Activated CD8-positive, alpha-beta memory T cell treated with anti-CD3 and anti-CD28 coated beads for 4 hours (primary cell): ENCODE results near the gene RASGEF1B.
A peak's percentile ranks its signal among the peaks of the same experiment; 100 is the strongest.
"Not testable (repeated sequence)": the region's sequence is repeated elsewhere in the genome, so short reads cannot be mapped to it uniquely, and the experiment has no call there.

ENCODE experiments used
- DNase-seq, 2 donors: peaks; one replicate each; pipeline ENCODE4 v3.0.0-alpha.2; 2020; ENCODE audit warnings: low read depth in 2 of 2

Gene RASGEF1B

GRCh38 chr4:81498046-81498445 lies 26.3 kb upstream of the RASGEF1B start:
- DNase-seq = no peak

GRCh38 chr4:81495345-81495744 lies 23.6 kb upstream of the RASGEF1B start:
- DNase-seq = no peak

DNA sequence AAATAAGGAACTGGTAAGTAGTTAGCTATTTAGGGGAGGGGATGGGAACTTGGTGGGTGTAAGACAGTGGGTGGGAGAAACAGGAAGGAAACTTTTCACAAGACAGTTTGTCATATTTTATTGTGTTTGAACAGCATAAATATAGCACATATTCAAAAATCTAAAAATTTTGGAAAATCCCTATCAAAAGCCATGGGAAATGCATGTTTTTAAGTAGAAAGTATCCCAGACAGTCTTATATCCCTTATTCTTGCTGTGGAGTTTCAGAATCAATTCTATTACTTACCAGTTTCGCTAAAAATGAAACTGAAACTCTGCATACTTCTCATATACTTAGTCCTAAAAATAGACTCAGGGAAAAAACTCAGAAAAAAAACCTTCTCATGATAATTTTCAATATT lies 22.3 kb upstream of the RASGEF1B start:
- no peak for DNase-seq

DNA sequence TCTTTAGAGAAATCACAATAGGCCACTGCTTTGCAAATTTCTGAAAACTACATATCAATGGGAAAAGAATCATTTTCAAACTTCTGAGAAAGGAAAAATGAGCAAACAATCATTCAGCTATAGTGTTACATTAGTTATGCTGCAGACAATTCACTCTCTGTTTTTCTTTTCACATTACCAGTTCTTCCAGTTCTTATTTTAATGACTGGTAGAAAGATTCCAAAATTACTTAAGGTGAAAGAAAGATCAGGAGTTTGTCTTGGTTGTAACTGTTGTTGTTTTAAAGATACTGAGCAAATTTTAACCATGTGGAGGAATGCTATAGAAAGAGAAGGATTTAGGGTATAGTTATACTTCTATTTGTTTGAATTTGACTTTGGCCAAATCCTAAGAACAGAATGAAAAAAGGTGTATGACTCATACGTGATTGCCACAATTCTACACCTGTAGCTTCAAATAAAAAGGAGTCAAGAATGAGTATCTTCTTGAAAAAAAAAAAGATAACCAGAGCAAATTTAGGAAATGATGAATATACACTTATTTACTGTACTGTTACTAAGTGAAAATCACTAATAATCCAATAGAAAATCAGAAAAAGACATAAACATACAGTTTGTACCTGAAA lies 21.0 kb upstream of the RASGEF1B start:
- DNase-seq = no peak

DNA sequence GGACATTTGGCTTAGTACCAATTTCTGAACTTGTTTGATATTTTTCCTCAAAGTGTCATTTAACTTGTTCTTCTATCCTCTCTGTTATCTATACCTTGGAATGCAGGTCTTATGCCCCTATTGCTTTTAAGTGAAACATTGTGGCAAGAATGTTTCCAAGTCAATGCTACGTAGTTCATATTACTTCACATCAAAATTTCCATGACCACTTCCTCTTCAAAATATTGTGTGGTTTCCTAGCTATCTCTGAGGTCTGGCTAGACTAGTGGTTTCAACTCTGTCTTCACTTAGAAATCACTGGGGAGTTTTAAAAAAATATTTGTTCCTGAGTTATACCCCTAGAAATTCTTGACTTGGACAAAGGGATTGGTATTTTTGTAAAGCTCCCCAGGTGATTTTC lies 20.2 kb upstream of the RASGEF1B start:
- no peak for DNase-seq

- no peak for DNase-seq
Observed at GRCh38 chr4:81490403-81491160, 18.9 kb upstream of the RASGEF1B start.

DNA sequence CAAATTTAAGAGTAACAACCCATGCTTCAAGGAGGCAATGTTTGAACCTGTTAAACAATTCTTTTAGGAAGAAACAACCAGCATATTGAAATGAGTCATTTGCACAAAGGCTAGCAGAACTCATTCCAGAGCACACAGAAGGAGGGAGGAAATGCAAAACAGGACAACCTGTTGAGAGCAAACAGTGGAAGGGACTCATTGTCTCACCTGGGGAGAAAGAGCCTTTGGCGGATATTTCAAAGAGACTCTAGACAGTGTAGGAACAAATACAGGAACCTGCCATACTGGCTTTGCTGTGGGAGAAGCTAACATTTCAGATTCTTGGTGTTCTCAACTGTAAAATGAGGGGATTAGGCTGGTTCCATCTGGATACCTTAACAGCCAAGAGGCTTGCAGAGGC lies 14.8 kb upstream of the RASGEF1B start:
- no peak for DNase-seq

DNA sequence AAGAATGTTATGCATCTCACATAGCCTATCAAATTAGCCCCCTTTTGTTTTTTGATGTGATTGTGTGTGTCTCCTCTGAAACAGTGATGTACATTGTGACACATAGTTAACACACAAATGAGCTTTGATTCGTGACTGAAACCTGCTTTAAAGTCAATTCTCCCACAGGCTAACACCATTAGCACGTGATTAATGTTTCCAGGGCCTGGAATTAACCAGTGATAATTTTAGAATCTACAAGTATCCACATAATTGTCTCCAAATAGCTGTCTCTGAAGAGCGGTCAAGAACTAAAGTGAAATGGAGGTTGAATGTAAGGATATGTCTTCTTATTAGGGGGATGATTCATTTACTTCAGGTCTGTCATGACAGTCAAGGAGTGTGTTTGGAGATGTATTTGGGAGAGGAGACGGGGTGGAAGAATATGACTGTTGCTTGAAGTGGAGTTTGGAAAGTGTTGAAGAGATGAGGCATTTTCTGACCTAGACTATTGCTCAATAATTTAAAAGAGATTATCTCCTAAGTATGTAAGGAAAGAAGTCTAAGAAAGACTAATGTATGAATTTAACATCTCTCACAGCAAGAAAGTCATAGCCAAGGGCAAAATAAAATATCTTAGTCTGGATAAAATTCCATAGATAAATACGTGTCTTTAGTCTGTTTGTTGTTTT lies 13.7 kb upstream of the RASGEF1B start:
- no peak for DNase-seq

DNA sequence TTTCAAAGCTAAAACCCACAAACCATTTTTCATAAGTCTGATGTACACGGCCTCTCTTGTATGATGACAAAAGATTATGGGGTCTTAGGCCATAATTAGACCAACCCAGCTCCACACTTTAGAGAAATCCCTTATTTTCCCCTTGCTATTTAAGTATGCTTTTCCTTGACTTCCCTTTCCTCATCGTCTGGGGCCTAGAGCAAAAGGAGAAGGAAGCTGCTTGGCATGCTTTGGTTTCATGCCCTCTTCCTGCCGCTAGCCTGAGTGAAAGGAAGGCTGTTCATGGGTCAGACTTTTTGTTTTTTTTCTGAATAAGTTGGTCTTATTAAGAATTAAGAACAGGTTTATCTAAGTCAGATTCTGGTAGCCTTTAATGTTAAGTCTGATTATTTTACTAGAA lies 10.6 kb upstream of the RASGEF1B start:
- DNase-seq = no peak

GRCh38 chr4:81481151-81481550 lies 9.4 kb upstream of the RASGEF1B start:
- no peak for DNase-seq

DNA sequence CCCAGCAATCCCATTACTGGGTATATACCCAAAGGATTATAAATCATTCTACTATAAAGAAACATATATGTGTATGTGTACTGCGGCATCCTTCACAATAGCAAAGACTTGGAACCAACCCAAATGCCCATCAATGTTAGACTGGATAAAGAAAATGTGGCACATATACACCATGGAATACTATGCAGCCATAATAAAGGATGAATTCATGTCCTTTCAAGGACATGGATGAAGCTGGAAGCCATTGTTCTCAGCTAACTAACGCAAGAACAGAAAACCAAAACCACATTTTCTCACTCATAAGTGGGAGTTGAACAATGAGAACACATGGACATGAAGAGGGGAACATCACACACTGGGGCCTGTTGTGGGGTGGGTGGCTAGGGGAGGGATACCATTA lies 7.9 kb upstream of the RASGEF1B start:
- not testable (repeated sequence) for DNase-seq

GRCh38 chr4:81473331-81474265 lies 1.9 kb upstream of the RASGEF1B start:
- not testable (repeated sequence) for DNase-seq

GRCh38 chr4:81472281-81473182 lies 825 bp upstream of the RASGEF1B start:
- DNase-seq = peak; percentile 13 to 25

- no peak for DNase-seq
Observed at GRCh38 chr4:81471298-81471587, 464 bp downstream of the RASGEF1B start.

- peak in 1 of 2 donors; percentile 14 for DNase-seq
Observed at GRCh38 chr4:81470456-81471297, 1.0 kb downstream of the RASGEF1B start.

GRCh38 chr4:81469781-81470455 lies 1.8 kb downstream of the RASGEF1B start:
- no peak for DNase-seq

DNA sequence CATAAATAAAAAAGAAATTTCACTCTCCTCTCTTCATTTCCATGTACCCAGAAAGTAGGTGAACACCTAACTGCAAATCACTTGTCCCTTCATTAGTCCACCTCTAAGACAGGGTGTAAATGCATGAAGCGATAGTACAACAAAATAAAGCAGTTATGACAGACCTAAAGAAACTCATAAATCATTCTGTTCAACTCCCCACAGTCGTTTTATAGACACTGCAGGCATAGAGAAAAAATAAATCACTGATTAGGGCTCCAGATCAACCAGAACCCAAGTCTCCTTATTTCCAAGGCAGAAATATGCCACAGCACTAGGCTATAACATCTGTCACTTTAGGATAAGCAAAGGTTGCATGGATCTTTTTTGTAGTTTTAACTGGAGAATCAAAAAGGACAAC lies 3.0 kb downstream of the RASGEF1B start:
- no peak for DNase-seq

GRCh38 chr4:81467672-81467964 lies 4.1 kb downstream of the RASGEF1B start:
- DNase-seq = no peak

GRCh38 chr4:81466841-81467671 lies 4.7 kb downstream of the RASGEF1B start:
- peak; percentile 42 to 49 for DNase-seq
